ENCODE data around the gene SOHLH1. TPM values are rescaled to one million over a fixed set of nuclear protein-coding genes. Genes with fewer than 3 reads are reported as not detected.

The SOHLH1 gene
- total and polyA plus RNA-seq, 8 donors, result 0.31 TPM; not detected in 7

GRCh38 chr9:135666534-135667462 is 32.5 kb downstream of the SOHLH1 start:
- Histone ChIP-seq H3K36me3 (no peaks in the 10 kb centered on the region), H3K27ac (no peak overlapping the region), H3K9me3 (no peaks in the 10 kb centered on the region), H3K27me3 (no peaks in the 10 kb centered on the region), H3K4me3 (no peak overlapping the region), H3K4me1 (no peaks in the 10 kb centered on the region)
- intact Hi-C loops (cut with DNase I), result no loop called here
- FAIRE-seq (no peak), ATAC-seq (no peak), DNase-seq (peak in 2 of 6 donors; percentile 35 to 46)
- TF ChIP-seq CTCF (IDR thresholded peaks at IDR 0.05), result no peak
- WGBS, 2 donors, result 43 to 49% methylated on average over 26 to 29 of the region's 29 CpGs

GRCh38 chr9:135665795-135666189 is 33.5 kb downstream of the SOHLH1 start:
- no peaks in the 10 kb centered on the region for H3K4me1 ChIP-seq
- WGBS, 2 donors, result 52 to 69% methylated on average over 12 of the region's 12 CpGs
- no peak for TF ChIP-seq CTCF (IDR thresholded peaks at IDR 0.05)
- no peaks in the 10 kb centered on the region for H3K9me3 ChIP-seq
- H3K27me3 ChIP-seq, result no peaks in the 10 kb centered on the region
- no peak overlapping the region for H3K4me3 ChIP-seq
- ATAC-seq (no peak), FAIRE-seq (no peak), DNase-seq (peak in 2 of 6 donors; percentile 43 to 52)
- intact Hi-C loops (cut with DNase I), result no loop called here
- no peaks in the 10 kb centered on the region for H3K36me3 ChIP-seq
- H3K27ac ChIP-seq, result no peak overlapping the region

- Histone ChIP-seq H3K4me1 (no peaks in the 10 kb centered on the region), H3K9me3 (no peaks in the 10 kb centered on the region), H3K4me3 (no peak overlapping the region), H3K36me3 (no peaks in the 10 kb centered on the region), H3K27ac (no peak overlapping the region), H3K27me3 (no peaks in the 10 kb centered on the region)
- no peak for FAIRE-seq
- 47 to 63% methylated on average over 32 of the region's 32 CpGs for WGBS, 2 donors
- no peak for ATAC-seq
- no peak for TF ChIP-seq CTCF (IDR thresholded peaks at IDR 0.05)
- DNase-seq, result peak in 1 of 6 donors; percentile 37
- intact Hi-C loops (cut with DNase I), result no loop called here
Measured at GRCh38 chr9:135664801-135665794, 34.2 kb downstream of the SOHLH1 start.

- H3K4me1 ChIP-seq, result no peaks in the 10 kb centered on the region
- H3K27ac ChIP-seq, result no peak overlapping the region
- no peaks in the 10 kb centered on the region for H3K36me3 ChIP-seq
- intact Hi-C loops (cut with DNase I), result no loop called here
- ATAC-seq (no peak), FAIRE-seq (no peak), DNase-seq (peak in 1 of 6 donors; percentile 34)
- no peaks in the 10 kb centered on the region for H3K27me3 ChIP-seq
- no peaks in the 10 kb centered on the region for H3K9me3 ChIP-seq
- 52 to 73% methylated on average over 10 of the region's 10 CpGs for WGBS, 2 donors
- no peak overlapping the region for H3K4me3 ChIP-seq
- no peak for TF ChIP-seq CTCF (IDR thresholded peaks at IDR 0.05)
Measured at GRCh38 chr9:135664266-135664665, 35.0 kb downstream of the SOHLH1 start.

Measured in pancreas (tissue), 10 donors.